ENCODE measurements around the gene NEK5. TPM values are rescaled to one million over a fixed set of nuclear protein-coding genes. Genes with fewer than 3 reads are reported as not detected.

Gene NEK5
- total and polyA plus RNA-seq, 2 of the 8 experiments (the other 6 are each of a cell fraction or from before 2014, with no cell fraction given): 0.12 to 0.35 TPM

DNA sequence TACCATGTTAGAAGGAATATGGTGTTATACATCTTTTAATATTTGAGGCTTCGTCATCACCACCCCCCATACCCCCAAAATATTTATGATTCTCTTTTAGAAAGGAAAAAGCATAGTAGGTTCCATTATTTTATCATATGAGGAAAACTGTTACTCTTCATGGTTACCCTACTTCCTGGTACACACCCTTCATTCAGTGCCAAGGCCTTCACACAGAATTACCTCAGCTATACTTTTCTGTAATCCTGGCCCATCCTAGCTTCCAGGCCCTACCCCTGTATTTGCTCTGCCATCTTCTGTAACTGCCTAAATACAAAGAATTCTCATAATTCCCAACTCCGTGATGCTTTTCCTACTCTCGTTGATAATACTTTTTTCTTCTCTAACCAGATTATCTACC is 108.7 kb downstream of the NEK5 start (continued):
- TF ChIP-seq CHD7 (IDR thresholded peaks at IDR 0.05; ENCODE audit: insufficient replicate concordance, low read length) (no peak), NANOG (IDR thresholded peaks at IDR 0.05; ENCODE audit: insufficient read depth, low read depth, low read length, poor library complexity, severe bottlenecking) (no peak), RBBP5 (IDR thresholded peaks at IDR 0.05; ENCODE audit: borderline replicate concordance, low read depth, low read length) (no peak)

Data from H1 (cell line).